Activated CD4-positive, alpha-beta T cell treated with anti-CD3 and anti-CD28 coated beads, Interleukin-2, amount 50 U/mL, for 4 hours (primary cell): Measurements from ENCODE around the gene DCPS.

Experiments used
- DNase-seq, 2 experiments: peaks; one replicate each; pipeline ENCODE4 v3.0.0-alpha.2; 2020

Gene DCPS

DNA sequence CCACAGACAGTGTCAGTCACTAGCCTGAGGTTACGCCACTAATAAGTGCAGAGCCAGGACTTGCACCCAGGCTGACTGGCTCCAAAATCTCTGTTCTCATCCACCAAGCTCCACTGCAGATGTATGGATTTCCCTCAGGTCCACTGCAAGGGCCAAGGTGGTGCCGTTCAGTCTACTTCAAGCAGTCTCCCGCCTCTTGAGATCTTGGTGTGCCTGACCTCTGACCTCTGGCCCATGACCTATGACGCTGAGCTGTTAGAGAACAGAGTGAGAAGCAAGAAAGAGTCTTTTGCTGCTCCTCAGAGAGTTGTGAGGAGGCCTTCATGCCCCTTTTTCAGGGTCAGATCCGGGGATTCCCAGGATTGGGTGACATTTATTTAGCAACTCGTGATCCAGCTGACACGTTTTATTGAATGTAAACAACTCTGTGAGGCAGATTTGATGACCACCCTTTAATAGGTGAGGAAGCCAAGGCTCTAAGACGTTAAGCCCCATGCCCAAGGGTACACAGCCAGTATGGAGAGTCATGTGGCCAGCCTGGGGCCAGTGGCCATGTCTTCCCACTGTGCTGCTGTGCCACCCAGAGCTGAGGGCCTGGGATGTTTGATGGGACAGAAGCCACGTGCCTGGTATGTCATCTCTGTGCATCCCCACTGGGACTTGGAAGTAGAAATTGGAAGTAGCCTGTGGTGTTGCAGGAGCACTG, 25.2 kb downstream of the DCPS start:
- DNase-seq, result no peak

DNA sequence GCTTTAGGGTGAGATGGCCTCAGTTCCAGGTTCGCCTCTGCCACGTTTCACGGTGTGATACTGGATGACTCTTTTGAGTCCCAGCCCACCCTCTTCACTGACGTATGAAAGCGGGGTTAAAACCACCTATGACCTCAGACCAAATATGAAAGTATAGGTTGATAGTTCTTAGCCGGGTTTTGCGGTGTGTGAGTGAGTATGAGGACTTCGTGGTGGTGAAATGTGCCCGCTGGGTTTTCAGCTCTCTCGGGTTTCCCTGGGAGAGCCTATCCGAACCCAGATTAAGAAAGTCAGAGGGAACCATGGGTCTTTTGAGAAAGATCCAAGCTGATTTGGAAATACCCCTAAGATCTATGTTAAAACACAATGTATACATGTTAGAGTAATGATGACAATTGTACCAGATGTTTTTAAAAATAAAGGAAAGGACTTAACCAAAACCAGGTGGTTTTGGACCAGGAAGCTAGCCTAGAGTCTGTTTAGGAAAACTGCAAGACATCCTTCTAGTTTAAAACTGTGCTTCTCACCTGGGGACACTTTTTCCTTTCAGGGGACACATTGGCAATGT, 25.9 kb downstream of the DCPS start:
- DNase-seq, result no peak

DNA sequence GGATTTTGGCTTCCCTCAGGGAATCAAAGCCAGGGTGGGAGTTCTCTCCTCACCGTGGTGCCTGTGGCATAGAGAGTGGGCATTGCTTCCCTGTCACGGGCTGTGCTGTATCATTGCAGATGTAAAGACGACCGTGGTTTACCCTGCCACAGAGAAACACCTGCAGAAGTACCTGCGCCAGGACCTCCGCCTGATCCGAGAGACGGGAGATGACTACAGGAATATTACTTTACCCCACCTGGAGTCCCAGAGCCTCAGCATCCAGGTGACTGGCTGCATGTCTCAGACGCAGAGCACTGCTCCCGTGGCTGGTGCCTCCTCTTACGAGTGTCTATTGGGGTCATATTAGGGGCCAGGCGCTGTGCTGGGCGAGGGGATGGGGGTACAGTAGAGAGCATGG, 27.4 kb downstream of the DCPS start:
- no peak for DNase-seq

DNA sequence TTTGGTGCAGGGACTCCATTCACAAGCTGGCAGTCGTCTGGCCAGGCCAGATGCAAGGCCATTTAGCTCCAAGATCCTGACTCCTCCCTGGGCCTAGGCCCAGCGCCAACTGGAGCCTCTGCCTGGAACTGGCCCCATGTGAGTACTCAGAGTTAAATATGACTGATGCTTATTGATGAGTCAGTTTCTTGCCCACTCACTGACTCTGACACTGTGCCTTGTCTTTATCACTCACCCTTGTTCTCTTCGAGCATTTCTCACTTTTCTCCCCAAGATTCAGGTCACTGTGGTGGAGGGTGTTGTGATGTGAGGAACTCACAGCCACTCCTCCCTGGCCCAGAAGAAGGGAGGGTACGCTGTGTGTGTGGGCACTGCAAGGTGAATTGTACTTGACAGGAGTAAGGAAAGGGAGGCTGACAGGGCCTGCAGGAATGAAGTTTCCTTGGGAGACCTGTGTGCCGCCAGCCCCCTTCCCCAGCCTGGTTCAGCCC, 28.4 kb downstream of the DCPS start:
- DNase-seq, result no peak

- no peak for DNase-seq
Observed at GRCh38 chr11:126333142-126333541, 29.3 kb downstream of the DCPS start.

- no peak for DNase-seq
Observed at GRCh38 chr11:126334659-126335462, 31.0 kb downstream of the DCPS start.

DNA sequence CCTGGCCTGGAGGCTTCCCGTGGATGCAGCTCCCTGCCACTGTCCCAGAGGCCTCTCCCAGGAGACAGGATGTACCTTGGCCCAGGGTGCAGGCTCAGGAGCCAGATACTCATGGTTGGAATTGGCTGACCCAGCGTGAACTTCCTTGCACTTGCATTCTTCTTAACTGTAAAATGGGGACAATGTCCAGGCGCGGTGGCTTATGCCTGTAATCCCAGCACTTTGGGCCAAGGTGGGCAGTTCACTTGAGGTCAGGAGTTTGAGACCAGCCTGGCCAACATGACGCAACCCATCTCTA, 31.6 kb downstream of the DCPS start:
- no peak for DNase-seq

DNA sequence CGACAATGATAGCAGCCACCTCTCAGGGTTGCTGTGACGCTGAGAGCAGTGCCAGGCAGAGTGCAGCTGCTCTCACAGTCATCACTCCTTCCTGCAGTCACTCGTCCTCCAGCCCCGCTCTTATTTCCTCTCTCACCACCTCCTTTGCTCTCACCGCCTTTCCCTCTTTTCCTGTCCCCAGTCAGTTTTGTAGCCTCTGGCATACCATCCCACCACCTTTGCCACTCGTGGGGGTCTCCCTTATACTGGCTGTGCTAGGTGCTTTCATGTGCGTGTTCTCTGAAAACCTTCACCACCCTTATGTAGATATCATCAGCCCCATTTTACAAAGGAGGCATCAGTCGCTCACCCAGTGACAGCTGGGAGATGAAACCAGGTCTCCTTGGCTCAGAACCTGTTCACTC, 32.3 kb downstream of the DCPS start:
- no peak for DNase-seq

DNA sequence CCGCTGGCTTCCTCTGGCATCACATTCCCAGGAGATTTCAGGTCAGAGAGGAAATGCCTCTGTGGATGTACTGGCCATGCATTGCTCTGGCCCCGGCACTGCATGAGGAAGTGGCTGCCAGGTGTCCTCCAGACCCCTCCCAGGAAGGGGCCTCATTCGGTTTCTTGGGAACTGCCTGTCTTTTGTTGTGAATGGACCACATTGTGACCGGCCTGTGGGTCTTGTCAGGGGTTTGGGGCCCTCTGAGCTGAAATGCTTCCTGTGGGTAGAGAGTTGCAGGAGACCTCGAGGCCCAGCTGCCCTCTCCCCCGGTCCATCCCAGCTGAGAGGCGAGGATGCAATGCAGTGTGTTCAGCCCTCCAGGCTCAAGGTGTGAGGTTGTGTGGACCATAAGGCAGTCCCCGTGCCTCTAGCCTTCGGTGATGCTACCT, 32.8 kb downstream of the DCPS start:
- no peak for DNase-seq

- DNase-seq, result no peak
Observed at GRCh38 chr11:126337126-126337473, 33.2 kb downstream of the DCPS start.

- no peak for DNase-seq
Observed at GRCh38 chr11:126337474-126338241, 33.8 kb downstream of the DCPS start.

DNA sequence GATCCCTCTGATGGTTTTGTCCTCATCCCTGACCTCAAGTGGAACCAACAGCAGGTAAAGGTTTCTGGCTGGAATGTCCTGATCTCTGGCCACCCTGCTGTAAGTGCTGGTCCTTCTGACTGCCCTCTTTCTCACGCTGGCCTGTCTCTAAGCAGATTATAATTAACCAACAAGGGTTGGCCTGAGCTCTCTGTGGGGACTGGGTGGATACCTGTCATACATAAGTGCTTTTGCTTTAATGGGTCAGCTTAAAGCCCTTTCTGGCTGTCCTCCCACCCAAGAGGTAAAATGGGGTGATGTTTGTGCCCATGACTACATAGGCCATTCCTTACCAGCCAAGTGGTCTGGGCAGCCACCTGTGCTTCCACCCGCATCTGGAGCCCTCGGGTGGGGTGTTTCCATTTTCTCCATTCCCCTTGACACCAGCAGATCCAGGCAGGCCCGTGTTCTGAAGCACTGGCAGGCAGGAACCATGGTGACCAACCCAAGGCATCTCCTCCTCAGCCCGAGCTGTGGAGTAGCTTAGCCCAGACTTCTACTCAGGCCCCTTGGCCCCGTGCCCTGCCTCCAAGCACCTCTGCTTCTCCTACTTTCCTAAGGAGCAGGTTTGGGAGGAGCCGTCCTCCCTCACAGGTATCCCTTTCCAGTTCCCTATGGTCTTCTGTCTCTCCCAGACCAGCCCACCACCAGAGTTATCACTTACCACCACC, 34.6 kb downstream of the DCPS start:
- DNase-seq, result no peak

- DNase-seq, result no peak
Observed at GRCh38 chr11:126339073-126339862, 35.4 kb downstream of the DCPS start.

DNA sequence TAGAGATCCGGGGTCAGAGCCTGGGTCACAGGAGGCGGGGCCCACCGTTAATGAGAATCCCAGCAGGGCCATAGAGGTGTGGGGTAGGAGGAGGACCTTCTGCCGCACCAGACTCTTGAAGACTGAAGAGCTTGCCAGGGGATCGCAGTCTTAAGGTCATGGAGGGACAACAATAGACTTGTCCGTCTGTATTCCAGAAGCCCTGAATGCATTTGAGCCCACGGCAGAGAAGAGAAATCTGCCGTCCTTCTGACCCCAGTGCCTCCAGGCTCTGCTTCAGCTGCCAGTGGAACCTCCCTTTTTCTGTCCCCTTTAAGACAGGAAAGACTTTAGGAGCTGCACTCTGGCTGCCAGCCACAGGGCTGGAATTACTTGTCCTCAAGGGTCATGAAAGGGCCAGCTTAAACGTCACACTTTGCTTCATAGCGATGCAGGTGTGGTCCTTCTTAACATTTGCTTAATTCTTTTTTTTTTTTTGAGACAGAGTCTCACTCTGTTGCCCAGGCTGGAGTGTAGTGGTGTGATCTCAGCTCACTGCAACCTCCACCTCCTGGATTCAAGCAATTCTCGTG, 36.1 kb downstream of the DCPS start:
- DNase-seq, result no peak

DNA sequence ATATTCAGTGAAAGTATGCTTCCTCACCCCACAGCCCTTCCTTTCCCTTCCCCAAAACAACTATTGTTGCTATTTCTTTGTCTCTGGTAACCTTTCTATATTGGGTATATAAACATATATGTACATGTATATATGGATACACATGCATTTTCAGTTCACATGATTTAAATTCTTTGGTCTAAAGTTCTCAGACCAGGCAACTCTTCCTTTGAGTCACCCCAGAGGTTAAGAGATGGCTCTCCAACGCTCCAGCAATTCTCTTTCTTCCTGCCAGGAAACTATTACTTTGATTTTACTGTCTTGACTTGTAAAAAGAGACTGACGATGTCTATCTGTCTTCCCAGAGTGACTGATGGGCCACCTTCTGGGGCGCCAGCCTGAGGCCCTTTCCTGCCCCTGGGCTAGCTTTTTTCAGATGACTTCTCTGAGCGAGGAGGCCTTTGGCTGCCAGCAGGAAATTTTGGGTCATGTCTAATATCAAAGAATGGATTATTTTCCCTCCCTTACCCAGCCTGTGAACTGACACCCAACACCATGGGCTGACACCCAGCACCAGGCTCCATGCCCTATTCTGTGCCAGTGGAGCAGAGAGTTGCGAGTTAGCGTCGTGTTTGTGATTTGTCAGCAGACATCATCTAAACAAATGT, 37.2 kb downstream of the DCPS start:
- no peak for DNase-seq

GRCh38 chr11:126341760-126342161, 37.9 kb downstream of the DCPS start:
- DNase-seq, result no peak

DNA sequence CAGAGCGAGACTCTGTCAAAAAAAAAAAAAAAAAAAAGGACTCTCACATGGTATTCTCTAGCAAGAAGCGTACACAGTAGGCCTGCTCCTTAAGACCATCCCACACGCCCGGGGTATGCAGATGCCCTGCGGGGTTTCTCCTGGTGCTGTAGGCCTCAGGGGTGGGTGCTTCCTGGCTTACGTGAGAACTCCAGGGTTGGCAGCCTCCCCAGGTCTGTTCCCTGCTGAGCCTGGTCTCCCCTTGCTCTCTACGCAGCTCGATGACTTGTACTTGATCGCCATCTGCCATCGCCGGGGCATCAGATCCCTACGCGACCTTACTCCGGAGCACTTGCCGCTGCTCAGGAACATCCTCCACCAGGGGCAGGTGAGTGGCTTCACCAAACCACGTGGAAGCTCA, 39.2 kb downstream of the DCPS start:
- no peak for DNase-seq

- DNase-seq, result no peak
Observed at GRCh38 chr11:126344141-126345080, 40.6 kb downstream of the DCPS start.

DNA sequence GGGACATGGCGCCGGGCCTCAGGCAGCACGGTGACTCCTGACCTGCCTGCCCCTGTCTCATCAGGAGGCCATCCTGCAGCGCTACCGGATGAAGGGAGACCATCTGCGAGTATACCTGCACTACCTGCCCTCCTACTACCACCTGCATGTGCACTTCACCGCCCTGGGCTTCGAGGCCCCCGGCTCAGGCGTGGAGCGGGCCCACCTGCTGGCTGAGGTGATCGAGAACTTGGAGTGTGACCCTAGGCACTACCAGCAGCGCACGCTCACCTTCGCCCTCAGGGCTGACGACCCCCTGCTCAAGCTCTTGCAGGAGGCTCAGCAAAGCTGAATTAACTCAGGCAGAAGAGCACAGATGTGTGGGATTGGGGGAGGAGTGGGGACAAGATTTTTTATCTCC, 41.4 kb downstream of the DCPS start:
- no peak for DNase-seq
